ENCODE results near the gene PCA3.
"Not testable (repeated sequence)": the region's sequence is repeated elsewhere in the genome, so short reads cannot be mapped to it uniquely, and the experiment has no call there.

Gene PCA3

DNA sequence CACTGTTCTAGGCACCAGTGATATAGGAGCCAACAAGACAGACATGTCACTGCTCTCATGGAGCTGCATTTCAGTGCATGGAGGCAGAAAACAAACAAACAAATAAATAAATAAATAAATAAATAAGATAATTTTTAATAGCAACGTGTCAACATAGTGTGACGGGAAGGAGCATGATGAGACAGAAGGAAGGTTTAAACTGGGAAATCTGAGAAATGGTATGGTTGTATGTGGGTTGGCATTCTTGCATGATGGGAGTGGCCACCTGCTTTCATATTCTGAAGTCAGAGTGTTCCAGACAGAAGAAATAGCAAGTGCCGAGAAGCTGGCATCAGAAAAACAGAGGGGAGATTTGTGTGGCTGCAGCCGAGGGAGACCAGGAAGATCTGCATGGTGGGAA lies at the start of gene PCA3:
Gene PCA3, plus strand, starts transcription at position 301 of the 400 bp plus-strand sequence.
- DNase-seq (ENCODE audit: low read depth, low spot score), result no peak

DNA sequence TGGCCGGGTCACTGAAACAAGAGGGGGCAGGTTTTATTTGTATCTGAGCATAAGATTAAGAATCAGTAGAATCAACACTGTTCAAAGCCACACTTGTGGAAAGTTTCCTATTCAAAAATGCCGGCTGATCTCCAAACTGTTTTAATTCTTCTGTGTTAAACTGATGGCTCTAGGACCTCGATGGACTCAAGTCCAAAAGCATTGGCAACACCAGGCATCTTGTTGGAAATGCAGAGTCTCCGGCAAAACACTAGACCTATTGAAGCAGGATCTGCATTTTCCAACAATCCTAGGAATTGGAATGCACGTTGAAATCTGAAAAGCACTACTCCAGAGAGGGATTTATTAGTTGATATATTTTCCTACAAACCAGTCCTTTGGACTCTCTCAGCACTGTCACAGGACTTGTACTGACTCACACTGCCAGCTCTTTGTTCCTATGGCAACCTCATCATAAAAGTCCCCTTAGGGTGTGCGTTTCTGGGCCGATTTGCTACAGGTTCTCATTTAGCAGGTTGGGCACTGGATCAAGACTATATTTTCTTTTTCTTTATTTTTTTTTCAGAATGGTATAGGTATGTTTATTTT lies 48.1 kb upstream of the PCA3 start:
- no peak for DNase-seq (ENCODE audit: low read depth, low spot score)

DNA sequence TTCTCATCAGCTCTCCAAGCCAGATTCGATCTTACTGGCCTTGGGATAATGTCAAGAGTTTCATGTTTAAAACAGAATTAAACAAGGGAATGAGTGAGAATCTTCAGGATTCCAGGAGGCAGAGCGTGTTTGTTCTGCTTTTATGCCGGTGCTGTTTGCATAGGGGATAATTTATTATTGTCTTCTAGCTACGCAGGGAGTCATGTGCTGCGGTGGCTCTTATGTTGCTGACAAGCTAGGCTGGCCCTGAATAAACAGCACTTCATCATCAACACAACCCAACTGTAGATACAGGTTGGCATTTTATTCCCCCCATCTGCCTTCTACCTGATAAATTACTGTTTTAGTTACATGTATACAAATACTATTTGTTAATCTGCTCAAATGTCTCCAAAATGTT lies 47.1 kb upstream of the PCA3 start:
- DNase-seq (ENCODE audit: low read depth, low spot score), result no peak

DNA sequence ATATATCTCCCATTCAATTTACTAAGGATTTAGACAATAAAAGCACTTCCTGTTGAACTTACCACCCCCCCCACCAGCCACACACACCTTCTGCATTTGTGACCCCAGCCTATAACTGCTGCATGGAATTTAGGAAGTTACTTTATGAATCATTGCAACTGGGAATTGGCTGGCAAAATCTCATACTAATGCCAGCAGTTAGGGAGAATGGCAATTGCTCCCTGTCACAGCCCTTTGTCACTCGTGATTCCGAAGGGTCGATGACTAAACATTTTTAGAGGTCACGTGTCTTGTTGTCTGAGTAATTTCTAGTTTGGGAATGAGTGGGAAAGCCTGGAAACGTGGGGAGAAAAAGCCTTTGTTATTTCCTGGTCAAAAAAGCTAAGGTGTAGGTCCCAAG lies 46.6 kb upstream of the PCA3 start:
- no peak for DNase-seq (ENCODE audit: low read depth, low spot score)

DNA sequence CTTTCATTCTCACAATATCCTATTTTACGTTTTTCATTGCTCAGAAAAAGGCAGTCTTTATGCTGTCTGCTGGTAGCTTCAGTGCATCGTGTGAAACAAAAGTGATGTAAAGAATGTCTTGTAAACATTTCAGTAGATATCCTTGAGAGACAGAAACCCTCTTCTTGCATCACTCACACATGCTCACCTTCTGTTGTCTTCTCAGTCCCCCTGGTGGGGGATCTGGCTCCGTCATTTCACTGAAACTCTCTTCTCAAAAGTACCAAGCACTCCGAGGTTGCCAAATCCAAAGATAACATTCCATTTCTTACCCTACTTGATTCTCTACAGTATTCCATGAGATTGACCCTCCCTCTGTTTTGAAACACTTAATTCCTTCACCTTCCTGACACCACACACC lies 46.1 kb upstream of the PCA3 start:
- DNase-seq (ENCODE audit: low read depth, low spot score), result no peak

DNA sequence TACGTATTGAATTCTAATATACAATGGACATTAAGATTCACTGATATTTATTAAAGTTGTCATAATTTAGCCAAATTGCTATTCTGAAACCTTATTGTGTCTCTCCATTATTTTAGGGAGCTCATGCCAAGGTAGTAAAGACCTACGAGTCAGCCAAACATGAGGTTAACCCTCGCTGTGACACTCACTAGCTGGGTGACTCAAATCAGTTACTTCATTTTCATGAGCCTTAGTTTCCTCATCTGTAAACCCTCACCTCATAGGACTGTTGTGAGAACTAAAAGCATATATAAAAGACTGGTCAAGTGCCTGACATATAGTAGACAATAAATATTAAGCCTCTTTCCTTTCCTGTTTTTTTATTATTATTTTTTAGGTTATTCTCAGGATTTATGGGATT lies 44.0 kb upstream of the PCA3 start:
- no peak for DNase-seq (ENCODE audit: low read depth, low spot score)

DNA sequence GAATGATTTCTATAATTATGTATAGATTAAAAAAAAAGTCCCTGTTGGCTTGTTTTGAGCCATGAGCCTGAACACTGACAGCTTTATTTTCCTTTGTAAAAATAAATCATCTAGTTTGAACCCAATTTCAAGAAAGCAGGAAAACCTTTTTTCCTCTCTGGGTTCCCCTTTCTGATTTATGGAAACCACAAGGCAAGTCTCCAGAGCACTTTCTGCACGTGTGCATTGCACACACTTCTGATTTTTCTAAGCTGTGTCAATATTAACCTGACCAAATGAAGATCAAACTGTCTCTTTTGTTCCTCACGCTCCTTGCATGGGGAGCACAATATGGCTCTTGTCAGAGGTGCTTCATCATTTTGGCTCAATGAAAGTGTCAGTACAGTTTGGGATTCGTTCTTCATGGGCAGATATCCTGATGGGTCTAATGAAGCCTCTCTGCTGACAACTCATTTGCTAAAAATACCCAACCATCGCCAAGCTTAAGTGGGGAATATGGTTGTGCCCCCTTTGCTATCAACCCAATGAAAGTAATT lies 39.2 kb upstream of the PCA3 start:
- no peak for DNase-seq (ENCODE audit: low read depth, low spot score)

DNA sequence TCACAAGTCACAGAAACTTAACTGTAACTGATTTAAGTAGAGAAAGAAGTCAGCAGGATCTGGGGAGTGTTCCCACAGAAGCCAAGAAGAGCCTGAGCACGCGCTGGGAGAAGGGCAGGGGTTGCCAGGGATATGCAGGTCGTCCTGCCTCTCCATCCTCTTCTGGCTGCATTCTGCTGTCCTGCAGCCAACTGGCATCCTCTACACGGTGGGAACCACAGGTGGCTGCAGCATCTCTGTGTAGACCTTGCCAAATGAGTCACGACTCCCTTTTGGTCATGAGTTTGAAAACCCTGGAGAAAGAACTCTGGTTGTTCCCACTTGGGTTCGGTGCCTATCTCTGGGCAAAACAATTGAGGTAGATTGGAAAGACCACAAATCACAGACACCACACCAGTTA lies 38.4 kb upstream of the PCA3 start:
- no peak for DNase-seq (ENCODE audit: low read depth, low spot score)

DNA sequence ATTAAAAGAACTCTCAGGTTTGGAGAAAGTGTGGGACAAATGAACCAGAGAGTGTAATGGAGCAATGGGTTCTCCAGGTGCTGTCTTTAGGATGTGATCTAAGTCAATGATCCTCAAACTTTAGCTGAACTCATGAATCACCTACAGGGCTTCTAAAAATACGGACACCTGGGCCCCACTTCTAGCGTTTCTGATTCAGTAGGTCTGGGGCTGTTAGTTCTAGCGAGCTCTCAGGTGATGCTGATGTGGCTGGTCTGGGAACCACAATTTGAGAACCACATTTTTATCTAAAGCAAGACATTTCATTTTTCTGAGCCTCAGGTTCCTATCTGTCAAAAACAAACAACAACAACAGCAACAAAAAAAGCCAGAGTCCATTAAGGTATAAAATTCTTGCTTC lies 35.1 kb upstream of the PCA3 start:
- DNase-seq (ENCODE audit: low read depth, low spot score), result no peak

DNA sequence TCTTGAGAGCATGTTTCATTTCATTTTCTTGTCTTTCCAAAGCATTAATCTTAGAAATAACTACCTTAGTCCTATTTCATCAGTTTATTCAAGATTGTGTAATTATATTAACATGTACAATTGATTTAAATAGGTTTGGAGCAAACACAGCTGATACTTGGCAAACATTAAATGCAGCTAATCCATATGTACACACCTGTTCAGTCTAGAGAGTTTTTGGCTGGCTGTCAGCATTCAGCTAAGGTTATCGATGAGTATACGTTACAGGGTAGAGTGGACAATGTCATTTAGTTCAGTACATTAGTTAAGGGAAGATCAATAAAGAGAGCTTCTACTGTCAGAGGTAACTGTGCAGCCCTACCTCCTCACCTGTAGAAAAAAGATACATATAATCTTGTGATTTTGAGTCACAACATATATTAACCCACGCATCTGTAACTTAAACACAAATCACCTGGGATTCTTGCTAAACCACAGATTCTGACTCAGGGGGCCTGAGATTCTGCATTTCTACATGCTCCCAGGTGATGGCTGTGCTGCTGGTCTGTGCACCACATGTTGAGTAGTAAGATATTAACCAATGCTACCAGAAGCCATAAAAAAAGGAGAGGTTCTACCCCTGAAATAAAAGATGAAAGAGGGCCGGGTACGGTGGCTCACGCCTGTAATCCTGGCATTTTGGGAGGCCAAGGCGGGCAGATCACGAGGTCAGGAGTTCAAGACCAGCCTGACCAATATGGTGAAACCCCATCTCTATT lies 34.1 kb upstream of the PCA3 start:
- DNase-seq (ENCODE audit: low read depth, low spot score), result no peak

DNA sequence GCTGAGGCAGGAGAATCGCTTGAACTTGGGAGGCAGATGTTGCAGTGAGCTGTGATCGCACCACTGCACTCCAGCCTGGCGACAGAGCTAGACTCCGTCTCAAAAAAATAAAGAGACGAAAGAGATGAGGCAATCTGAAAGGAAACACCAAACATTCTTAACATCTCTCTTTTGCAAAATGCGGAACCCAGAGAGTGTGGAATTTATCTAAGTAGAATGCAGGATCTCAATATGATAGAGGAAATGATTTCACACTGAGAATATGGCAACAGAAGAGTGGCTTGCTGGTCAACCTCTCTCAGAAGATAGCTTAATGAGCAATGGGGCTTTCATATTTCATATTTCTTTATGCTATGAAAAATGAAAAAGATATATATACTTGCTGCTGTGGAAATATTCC lies 33.4 kb upstream of the PCA3 start:
- no peak for DNase-seq (ENCODE audit: low read depth, low spot score)

DNA sequence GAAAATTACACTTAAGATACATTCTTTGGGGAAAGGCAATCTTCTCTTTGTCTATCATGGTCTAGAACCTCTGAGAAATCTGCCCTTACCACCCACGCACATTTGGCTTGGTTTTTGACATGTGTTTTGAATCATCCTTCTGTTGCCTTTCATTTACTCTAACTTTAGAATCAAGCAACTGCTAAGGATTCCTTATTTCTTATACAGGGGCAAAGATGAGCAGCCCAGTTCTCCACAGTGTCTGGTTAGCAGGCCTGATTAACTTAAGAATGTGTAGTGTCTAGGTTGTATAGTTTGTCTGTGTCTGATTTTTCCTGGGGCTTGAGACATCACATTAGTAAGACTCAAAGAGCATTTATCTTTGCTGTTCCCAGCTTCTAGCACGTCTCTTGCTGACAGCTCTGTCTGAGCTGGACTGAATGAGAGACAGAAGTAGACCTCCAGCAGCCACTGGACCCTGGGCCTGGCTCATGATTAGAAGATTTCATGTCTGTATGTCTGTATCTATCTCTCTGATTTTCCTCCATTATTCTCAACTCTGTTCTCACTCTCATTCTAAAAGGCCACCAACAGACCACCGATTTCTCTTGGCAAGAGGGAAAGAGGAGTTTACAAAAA lies 31.8 kb upstream of the PCA3 start:
- no peak for DNase-seq (ENCODE audit: low read depth, low spot score)

DNA sequence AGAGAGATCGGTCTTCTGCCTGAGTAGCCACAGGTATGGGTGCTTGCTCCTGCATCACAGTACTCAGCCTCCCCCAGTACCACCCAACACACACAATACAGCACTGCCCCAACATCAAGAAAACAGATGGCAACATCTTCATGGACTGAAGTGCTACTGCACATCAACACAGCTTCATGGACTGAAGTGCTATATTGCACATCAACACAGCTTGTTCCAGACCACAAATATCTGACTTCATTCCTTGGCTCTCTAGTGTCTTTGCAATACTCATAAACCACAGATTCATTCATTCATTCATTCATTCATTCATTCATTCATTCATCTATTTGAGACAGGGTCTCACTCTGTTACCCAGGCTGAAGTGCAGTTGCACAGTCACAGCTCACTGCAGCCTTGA lies 31.1 kb upstream of the PCA3 start:
- no peak for DNase-seq (ENCODE audit: low read depth, low spot score)

DNA sequence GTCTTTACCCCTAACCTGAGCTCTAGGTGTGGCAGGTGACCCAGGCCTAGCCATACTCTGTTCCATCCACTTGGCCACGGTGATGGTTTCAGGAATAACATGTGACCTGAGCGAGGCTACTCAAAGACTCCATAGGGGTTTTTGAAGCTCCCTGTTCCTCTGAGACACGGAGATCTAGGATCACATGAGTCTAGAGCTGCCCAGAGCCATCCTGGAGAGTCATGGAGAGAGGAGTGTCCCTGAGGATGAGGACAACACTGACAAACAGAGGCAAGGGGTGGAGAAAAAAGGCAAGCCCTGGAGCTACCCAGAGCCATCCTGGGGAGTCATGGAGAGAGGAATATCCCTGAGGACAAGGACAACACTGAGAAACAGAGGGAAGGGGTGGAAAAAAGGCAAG lies 29.5 kb upstream of the PCA3 start:
- no peak for DNase-seq (ENCODE audit: low read depth, low spot score)

DNA sequence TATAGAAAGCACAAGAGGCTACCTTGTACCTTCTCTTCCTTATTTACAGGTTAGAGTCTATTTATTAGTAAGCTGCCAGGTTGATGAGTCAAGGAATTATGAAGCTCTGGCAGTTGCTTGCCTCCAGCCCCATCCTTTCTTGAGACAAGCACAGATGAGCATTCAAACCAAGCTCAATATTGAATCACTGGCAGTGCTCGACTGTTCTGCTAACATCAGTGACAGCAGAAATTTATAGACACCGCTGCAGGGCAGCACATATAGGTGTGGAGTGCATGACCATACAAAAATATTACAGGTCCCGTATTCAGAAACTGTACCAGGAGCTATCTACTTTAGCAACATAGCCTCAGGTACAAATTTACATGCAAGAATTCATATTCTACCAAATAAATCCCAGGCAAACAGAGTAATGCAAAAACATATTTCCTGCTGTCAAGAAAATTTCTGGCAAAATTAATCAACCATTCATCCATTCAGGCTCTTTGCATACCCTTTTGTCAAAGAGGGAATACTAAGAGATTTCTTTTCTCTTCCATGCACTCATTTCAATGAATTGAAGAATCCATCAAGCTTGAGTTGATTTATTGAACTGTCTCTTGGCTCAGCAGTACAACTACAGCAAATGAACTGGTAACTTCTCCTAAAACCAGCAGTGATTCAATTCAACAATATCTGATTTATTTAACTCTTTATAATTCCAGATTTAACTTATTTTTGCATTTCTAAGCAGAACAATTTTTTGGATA lies 26.9 kb upstream of the PCA3 start:
- no peak for DNase-seq (ENCODE audit: low read depth, low spot score)

DNA sequence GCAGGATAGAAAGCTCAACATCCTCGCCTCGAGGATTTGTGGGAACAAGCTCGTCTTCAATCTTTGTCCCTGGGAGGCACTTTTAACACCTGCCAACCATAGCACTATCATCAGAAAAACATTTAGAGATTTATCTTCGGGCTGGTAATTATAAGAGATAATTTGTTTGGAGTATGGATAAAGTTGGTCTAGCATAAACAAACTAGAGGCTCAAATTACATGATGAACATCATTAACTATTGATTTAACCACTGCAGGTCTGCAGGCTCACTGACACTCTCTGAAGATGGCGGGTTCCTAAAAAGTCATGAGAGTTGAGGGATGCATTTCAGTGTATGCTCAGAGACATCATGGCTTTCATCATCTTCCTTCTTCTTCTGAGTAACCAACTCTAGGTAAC lies 25.8 kb upstream of the PCA3 start:
- no peak for DNase-seq (ENCODE audit: low read depth, low spot score)

DNA sequence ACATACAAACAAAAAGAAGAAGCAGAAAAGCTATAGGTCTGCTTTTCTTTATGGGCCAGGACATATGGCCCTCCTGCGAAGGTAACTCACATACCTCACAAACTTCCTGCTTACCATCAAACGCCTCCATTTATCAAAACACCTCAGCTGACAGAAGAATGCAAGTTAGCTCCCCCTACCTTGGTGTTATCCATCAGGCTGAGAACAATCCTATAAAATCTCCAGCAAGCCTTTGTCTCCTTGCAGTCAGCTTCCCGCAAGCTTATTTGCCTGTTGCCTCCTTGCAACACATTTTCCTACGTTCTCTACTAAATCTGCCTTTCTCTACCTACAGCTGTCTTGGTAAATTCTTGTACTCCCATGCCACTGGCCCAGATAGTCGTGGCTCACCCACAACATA lies 22.7 kb upstream of the PCA3 start:
- no peak for DNase-seq (ENCODE audit: low read depth, low spot score)

DNA sequence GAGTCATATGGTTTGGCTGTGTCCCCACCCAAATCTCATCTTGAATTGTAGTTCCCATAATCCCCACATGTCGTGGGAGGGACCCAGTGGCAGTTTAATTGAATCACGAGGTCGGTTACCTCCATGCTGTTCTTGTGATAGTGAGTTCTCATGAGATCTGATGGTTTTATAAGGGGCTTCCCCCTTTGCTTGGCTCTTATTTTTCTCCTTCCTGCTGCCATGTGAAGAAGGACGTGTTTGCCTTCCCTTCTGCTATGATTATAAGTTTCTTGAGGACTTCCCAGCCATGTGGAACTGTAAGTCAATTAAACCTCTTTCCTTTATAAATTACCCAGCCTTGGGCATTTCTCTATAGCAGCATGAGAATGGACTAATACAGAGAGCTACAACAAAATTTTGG lies 21.3 kb upstream of the PCA3 start:
- DNase-seq (ENCODE audit: low read depth, low spot score), result not testable (repeated sequence)

DNA sequence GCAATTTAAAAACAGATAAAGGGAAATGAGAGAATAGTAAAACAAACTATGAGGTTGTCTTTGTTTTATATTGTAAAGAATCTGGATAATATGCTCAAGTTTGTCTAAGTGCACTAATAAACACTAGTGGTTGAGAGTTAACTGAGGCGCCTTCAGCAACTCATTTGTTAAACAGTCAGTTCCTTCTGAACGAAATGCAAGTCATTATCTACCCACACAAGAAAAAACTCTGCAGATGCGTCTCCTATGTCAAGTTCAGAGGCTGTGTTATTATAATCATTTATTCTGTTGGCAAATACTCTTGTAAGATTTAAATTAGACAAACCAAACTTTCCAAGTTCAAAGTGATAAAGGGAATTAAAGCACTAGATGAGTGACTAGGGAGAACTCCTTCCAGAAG lies 20.3 kb upstream of the PCA3 start:
- DNase-seq (ENCODE audit: low read depth, low spot score), result no peak

DNA sequence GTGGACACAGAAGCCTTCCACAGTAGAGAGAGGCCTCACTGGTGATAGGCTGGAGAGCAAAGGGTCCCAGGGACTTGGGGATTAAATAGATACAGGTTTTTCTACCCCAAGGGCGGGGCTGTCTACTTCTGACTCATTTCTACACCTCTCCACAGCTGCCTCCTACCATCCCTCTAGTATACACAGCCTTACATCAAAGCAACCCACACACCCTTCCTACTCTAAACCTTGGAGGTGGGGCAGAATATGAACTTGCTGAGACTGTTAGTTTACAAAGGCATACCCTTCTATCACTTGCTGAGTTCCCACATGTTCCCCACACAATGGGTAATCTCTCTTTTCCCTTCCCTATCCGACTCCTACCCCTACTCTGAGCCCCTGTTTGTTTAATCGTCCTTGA lies 19.9 kb upstream of the PCA3 start:
- no peak for DNase-seq (ENCODE audit: low read depth, low spot score)

DNA sequence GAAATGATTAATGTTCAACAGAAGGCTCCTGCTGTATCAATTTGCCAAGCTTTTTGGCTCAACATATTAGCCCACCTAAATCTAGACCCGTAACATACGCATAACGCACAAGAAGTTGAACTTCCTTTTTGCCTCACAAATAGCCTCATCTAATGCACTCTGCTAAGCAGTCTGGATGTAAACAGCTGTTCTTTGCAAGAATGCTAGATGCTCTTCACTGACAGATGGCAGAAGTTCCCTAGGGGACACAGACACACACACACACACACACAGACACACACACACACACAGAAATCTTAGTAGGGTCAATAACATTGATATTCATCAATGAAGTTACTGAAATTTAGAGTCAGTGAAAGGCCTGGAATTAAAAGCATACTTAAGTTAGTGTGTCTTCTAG lies 13.2 kb upstream of the PCA3 start:
- no peak for DNase-seq (ENCODE audit: low read depth, low spot score)

DNA sequence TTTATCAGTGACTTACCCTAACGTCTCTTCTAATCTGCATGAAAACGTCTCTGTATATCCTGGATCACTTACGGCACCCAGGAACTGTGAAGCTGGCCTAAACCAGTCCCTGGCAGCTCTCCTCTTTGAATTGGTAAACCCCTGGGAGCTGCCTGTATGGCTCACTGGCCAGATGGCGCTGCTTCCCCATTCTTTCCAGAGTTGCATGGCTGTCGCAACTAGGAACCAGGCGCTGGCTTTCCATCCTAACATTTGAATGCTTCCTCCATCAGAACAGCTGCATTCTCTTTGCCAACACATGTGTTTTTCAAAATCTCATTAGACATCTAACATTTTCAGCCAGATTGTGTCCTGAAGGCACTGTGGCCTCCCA lies 8.0 kb upstream of the PCA3 start:
- peak; percentile 68 for DNase-seq (ENCODE audit: low read depth, low spot score)

All from ELF-1 (cell line).